MCF 10A (cell line): ENCODE data around the gene TPM4. TPM values are rescaled to one million over a fixed set of nuclear protein-coding genes. Genes with fewer than 3 reads are reported as not detected.

Source experiments
- BruUV-seq: library from RNA; stranded (reverse); fragments of 400-500 nt; replicated peaks from 2 replicates; lab custom pipeline; 2021; lab: Mats Ljungman, UMichigan
- CTCF ChIA-PET: fragments of 300-600 bp; sonication (Branson Sonifier 250); formaldehyde crosslinking; extraction: SDS; loops from one replicate; lab custom pipeline; 2021; ENCODE audit warnings: antibody characterized with exemption, inconsistent platforms; lab: Yijun Ruan, JAX
- POLR2A ChIA-PET: fragments of 300-600, 350-650 bp; sonication (Branson Sonifier 250); formaldehyde crosslinking; extraction: SDS; loops from one replicate; lab custom pipeline; 2020; ENCODE audit warnings: antibody characterized with exemption, inconsistent platforms; lab: Yijun Ruan, JAX
- DNase-seq: peaks from one replicate; pipeline ENCODE4 v3.0.0-alpha.2; 2018; ENCODE audit not compliant: unreplicated experiment
- H3K27ac Mint-ChIP-seq: one replicate; pipeline ENCODE4 v1.8.0; 2022; ENCODE audit warnings: mild to moderate bottlenecking, low read depth, mixed read lengths; ENCODE audit not compliant: unreplicated experiment
- H3K27me3 Mint-ChIP-seq: one replicate; pipeline ENCODE4 v1.8.0; 2022; ENCODE audit warnings: mixed read lengths; ENCODE audit not compliant: insufficient read depth, unreplicated experiment
- H3K36me3 Mint-ChIP-seq: one replicate; pipeline ENCODE4 v1.8.0; 2022; ENCODE audit warnings: mild to moderate bottlenecking, moderate library complexity, mixed read lengths; ENCODE audit not compliant: insufficient read depth, unreplicated experiment
- H3K4me1 Mint-ChIP-seq: one replicate; pipeline ENCODE4 v1.8.0; 2022; ENCODE audit warnings: mixed read lengths; ENCODE audit not compliant: insufficient read depth, unreplicated experiment
- H3K4me3 Mint-ChIP-seq: one replicate; pipeline ENCODE4 v1.8.0; 2022; ENCODE audit warnings: mild to moderate bottlenecking, moderate library complexity, mixed read lengths; ENCODE audit not compliant: unreplicated experiment
- H3K9me3 Mint-ChIP-seq: one replicate; pipeline ENCODE4 v1.8.0; 2022; ENCODE audit warnings: mixed read lengths; ENCODE audit not compliant: unreplicated experiment
- CTCF ChIP-seq: fragments of 200-600 bp; IDR thresholded peaks from one replicate; pipeline ENCODE4 v1.8.0; 2022; ENCODE audit warnings: antibody characterized with exemption, mild to moderate bottlenecking; ENCODE audit not compliant: unreplicated experiment
- intact Hi-C: fragments of 100-400 bp; cut with micrococcal nuclease; formaldehyde crosslinking; loops from 2 replicates; pipeline ENCODE4 v1.14.1; 2022
- total RNA-seq: library from RNA; stranded (reverse); gene quantifications from 2 replicates; pipeline ENCODE4 v1.2.3, GENCODE V29; 2022

The TPM4 gene
- total RNA-seq, 1 experiment from 2014 or later, result 355 TPM

- Mint-ChIP-seq H3K4me3 (no peak overlapping the region), H3K27me3 (peaks cover 6% of the 10 kb centered on the region), H3K27ac (no peak overlapping the region), H3K36me3 (no peaks in the 10 kb centered on the region), H3K4me1 (no peaks in the 10 kb centered on the region), H3K9me3 (no peaks in the 10 kb centered on the region)
- intact Hi-C loops, result no loop called here
- no peak for TF ChIP-seq CTCF
- no TSS peak for BruUV-seq
- CTCF ChIA-PET, result interaction anchor here (0.6 to 2.0 kb wide), 5 partner anchors 17 to 196 kb away, joined by 3 to 6 read pairs (median 3); no protein-coding TSS in a partner anchor
- DNase-seq, result no peak
- POLR2A ChIA-PET, result no interaction called here
Measured at GRCh38 chr19:16045171-16045570, 31.1 kb upstream of the TPM4 start.

- DNase-seq, result no peak
- H3K27me3 Mint-ChIP-seq, result peaks cover 11% of the 10 kb centered on the region
- no peak for TF ChIP-seq CTCF
- H3K9me3 Mint-ChIP-seq, result no peaks in the 10 kb centered on the region
- H3K4me3 Mint-ChIP-seq, result no peak overlapping the region
- BruUV-seq, result no TSS peak
- H3K36me3 Mint-ChIP-seq, result no peaks in the 10 kb centered on the region
- no peaks in the 10 kb centered on the region for H3K4me1 Mint-ChIP-seq
- POLR2A ChIA-PET, result interaction anchor here (0.6 to 1.2 kb wide), 2 partner anchors 10 to 132 kb away, joined by 3 read pairs; no protein-coding TSS in a partner anchor
- intact Hi-C loops, result no loop called here
- H3K27ac Mint-ChIP-seq, result no peak overlapping the region
- CTCF ChIA-PET, result interaction anchor here (2.0 kb wide), 1 partner anchor 17 kb away, joined by 6 read pairs; no protein-coding TSS in a partner anchor
Measured at GRCh38 chr19:16045893-16046292, 30.4 kb upstream of the TPM4 start.

GRCh38 chr19:16048583-16048982 lies 27.7 kb upstream of the TPM4 start:
- Mint-ChIP-seq H3K4me3 (no peak overlapping the region), H3K4me1 (no peaks in the 10 kb centered on the region)
- POLR2A ChIA-PET, result no interaction called here

More at GRCh38 chr19:16048583-16048982, 27.7 kb upstream of the TPM4 start:
- intact Hi-C loops, result no loop called here
- no peak overlapping the region for H3K27ac Mint-ChIP-seq
- H3K9me3 Mint-ChIP-seq, result no peaks in the 10 kb centered on the region
- H3K36me3 Mint-ChIP-seq, result no peaks in the 10 kb centered on the region
- H3K27me3 Mint-ChIP-seq, result peaks cover 11% of the 10 kb centered on the region
- no peak for DNase-seq
- CTCF ChIA-PET, result interaction anchor here (0.6 kb wide), 4 partner anchors 14 to 412 kb away, joined by 3 read pairs; no protein-coding TSS in a partner anchor
- BruUV-seq, result no TSS peak
- no peak for TF ChIP-seq CTCF
